Ovary (tissue), 3 donors: ENCODE measurements around the gene KDELR3.

Experiments used
- CTCF ChIP-seq, 3 donors: fragments of 450-650 bp in 2 of 3; fragments of 200-600 bp in 1 of 3; IDR thresholded peaks; one replicate each; pipeline versions ENCODE4 v1.5.1 to v1.8.0; 2016 to 2022; ENCODE audit warnings: antibody characterized with exemption in 3 of 3, mild to moderate bottlenecking in 1 of 3
- EP300 ChIP-seq: sonication (generic); formaldehyde crosslinking; IDR thresholded peaks from one replicate; pipeline ENCODE4 v1.6.1; 2017; ENCODE audit warnings: antibody characterized with exemption
- POLR2A ChIP-seq: fragments of 450-650 bp; IDR thresholded peaks from one replicate; pipeline ENCODE4 v1.6.1; 2017; ENCODE audit warnings: antibody characterized with exemption, mild to moderate bottlenecking, moderate library complexity
- donor health status: DM: no; HTN: no; CAD: no.

- no peak for TF ChIP-seq CTCF (IDR thresholded peaks at IDR 0.05)
- TF ChIP-seq POLR2A, result no peak
- no peak for TF ChIP-seq EP300
Measured at GRCh38 chr22:38424525-38425080, 43.3 kb upstream of the KDELR3 start.
